Mammary epithelial cell (primary cell): ENCODE results near the gene CNTNAP2.

Experiments used
- EZH2 ChIP-seq: IDR thresholded peaks from 2 replicates; pipeline ENCODE4 v1.6.1; 2012; ENCODE audit warnings: low read length, inconsistent platforms, borderline replicate concordance
- TF ChIP-seq, protein P1 (sequence below), 2 donors: IDR thresholded peaks in 1 of 2; conservative IDR thresholded peaks in 1 of 2; 2 replicates each; pipeline ENCODE4 v1.5.1; 2011 to 2012; ENCODE audit warnings: inconsistent platforms in 2 of 2, low read length in 2 of 2, mild to moderate bottlenecking in 2 of 2, control low read depth in 1 of 2, low read depth in 1 of 2; ENCODE audit not compliant: insufficient read depth in 1 of 2; ENCODE audit errors: extremely low read depth in 1 of 2

DNA sequence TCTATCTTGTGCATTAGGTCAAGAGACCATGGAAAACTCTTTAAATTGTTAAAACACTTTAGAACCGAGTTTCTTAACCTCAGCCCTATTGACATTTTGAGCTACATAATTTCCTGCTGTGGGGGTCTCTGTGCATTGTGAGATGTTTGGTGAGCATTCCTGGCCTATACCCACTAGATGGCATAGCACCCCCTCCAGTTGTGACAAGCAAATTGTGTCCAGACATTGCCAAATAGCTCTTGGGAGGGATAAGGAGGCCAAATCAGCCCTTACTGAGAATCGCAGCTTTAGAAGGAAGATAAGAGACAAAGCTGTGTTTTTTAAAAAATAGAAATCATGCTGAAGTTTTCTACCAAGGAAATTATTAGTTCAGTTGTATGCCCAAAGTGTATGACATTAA is 1315.5 kb downstream of the CNTNAP2 start:
- TF ChIP-seq, protein P1, sequence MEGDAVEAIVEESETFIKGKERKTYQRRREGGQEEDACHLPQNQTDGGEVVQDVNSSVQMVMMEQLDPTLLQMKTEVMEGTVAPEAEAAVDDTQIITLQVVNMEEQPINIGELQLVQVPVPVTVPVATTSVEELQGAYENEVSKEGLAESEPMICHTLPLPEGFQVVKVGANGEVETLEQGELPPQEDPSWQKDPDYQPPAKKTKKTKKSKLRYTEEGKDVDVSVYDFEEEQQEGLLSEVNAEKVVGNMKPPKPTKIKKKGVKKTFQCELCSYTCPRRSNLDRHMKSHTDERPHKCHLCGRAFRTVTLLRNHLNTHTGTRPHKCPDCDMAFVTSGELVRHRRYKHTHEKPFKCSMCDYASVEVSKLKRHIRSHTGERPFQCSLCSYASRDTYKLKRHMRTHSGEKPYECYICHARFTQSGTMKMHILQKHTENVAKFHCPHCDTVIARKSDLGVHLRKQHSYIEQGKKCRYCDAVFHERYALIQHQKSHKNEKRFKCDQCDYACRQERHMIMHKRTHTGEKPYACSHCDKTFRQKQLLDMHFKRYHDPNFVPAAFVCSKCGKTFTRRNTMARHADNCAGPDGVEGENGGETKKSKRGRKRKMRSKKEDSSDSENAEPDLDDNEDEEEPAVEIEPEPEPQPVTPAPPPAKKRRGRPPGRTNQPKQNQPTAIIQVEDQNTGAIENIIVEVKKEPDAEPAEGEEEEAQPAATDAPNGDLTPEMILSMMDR (conservative IDR thresholded peaks at IDR 0.05 in 1 of 2, IDR thresholded peaks at IDR 0.05 in 1 of 2; ENCODE audit: extremely low read depth in 1 of 2, insufficient read depth in 1 of 2, low read depth in 1 of 2, low read length in 2 of 2), result peak in 1 of 2 donors; percentile 24
- TF ChIP-seq EZH2, result no peak
